Keratinocyte (primary cell): ENCODE data around the gene CCDC71L. TPM values are rescaled to one million over a fixed set of nuclear protein-coding genes. Genes with fewer than 3 reads are reported as not detected.

Experiments used
- DNase-seq: peaks from one replicate; pipeline ENCODE4 v3.0.0-alpha.2; 2011; ENCODE audit warnings: low read depth, missing footprints, low spot score
- FAIRE-seq: peaks from 2 replicates; lab custom pipeline; 2011; peaks lifted over from hg19 to GRCh38; lab: Jason Lieb, UNC
- H2AFZ ChIP-seq: 2 replicates; pipeline ENCODE4 v1.6.0; 2012; ENCODE audit warnings: low read length, control low read depth, inconsistent platforms; ENCODE audit not compliant: control insufficient read depth
- H3K27ac ChIP-seq: 2 replicates; pipeline ENCODE4 v1.5.1; 2011; ENCODE audit warnings: low read length; ENCODE audit not compliant: control insufficient read depth, insufficient read depth
- H3K27me3 ChIP-seq: 3 replicates; pipeline ENCODE4 v1.6.0; 2011; ENCODE audit warnings: low read length; ENCODE audit not compliant: control insufficient read depth, insufficient read depth; ENCODE audit errors: extremely low read depth
- H3K36me3 ChIP-seq, 2 experiments: 2 replicates in 1 of 2; 3 replicates in 1 of 2; pipeline ENCODE4 v1.5.1; 2011; ENCODE audit warnings: low read length in 2 of 2, mild to moderate bottlenecking in 1 of 2; ENCODE audit not compliant: control insufficient read depth in 2 of 2, insufficient read depth in 2 of 2; ENCODE audit errors: extremely low read depth in 1 of 2
- H3K4me1 ChIP-seq: 3 replicates; pipeline ENCODE4 v1.5.1; 2011; ENCODE audit warnings: low read length; ENCODE audit not compliant: control insufficient read depth, insufficient read depth; ENCODE audit errors: extremely low read depth
- H3K4me2 ChIP-seq: 3 replicates; pipeline ENCODE4 v1.6.0; 2011; ENCODE audit warnings: low read depth, low read length; ENCODE audit not compliant: control insufficient read depth, insufficient read depth; ENCODE audit errors: extremely low read depth
- H3K4me3 ChIP-seq, 3 experiments: fragments of 200-600 bp in 1 of 3; sonication (generic) in 1 of 3; 2 replicates in 2 of 3; 3 replicates in 1 of 3; pipeline ENCODE4 v1.5.1; 2011 to 2016; ENCODE audit warnings: low read length in 3 of 3, mild to moderate bottlenecking in 3 of 3, control low read depth in 2 of 3, inconsistent platforms in 1 of 3, low read depth in 1 of 3, mixed read lengths in 1 of 3, mixed run types in 1 of 3, moderate library complexity in 1 of 3; ENCODE audit not compliant: control insufficient read depth in 2 of 3, insufficient read depth in 2 of 3; ENCODE audit errors: extremely low read depth in 1 of 3
- H3K79me2 ChIP-seq: 2 replicates; pipeline ENCODE4 v1.6.0; 2012; ENCODE audit warnings: low read length; ENCODE audit not compliant: control insufficient read depth, insufficient read depth
- H3K9ac ChIP-seq: 3 replicates; pipeline ENCODE4 v1.6.0; 2011; ENCODE audit warnings: low read length; ENCODE audit not compliant: control insufficient read depth, insufficient read depth; ENCODE audit errors: extremely low read depth
- H3K9me1 ChIP-seq: 3 replicates; pipeline ENCODE4 v1.6.0; 2011; ENCODE audit warnings: low read length; ENCODE audit not compliant: control insufficient read depth, insufficient read depth; ENCODE audit errors: extremely low read depth
- H3K9me3 ChIP-seq: 2 replicates; pipeline ENCODE4 v1.5.1; 2012; ENCODE audit warnings: low read depth, low read length; ENCODE audit not compliant: control insufficient read depth
- H4K20me1 ChIP-seq: 3 replicates; pipeline ENCODE4 v1.6.0; 2011; ENCODE audit warnings: low read length; ENCODE audit not compliant: control insufficient read depth, insufficient read depth; ENCODE audit errors: extremely low read depth
- EZH2 ChIP-seq: IDR thresholded peaks from one replicate; pipeline ENCODE4 v1.6.1; 2012; ENCODE audit warnings: inconsistent platforms, mild to moderate bottlenecking, low read length, moderate library complexity
- dilution Hi-C: fragments of 300-500 bp; cut with MboI; formaldehyde crosslinking; loops from one replicate; pipeline ENCODE4 v1.7.0; 2020; ENCODE audit warnings: low sequenced_read_pairs; ENCODE audit not compliant: extremely low pct_ligation_motif_present
- polyA plus RNA-seq, 5 experiments: library from polyadenylated mRNA; depleted of rRNA in 3 of 5; stranded (reverse) in 3 of 5; stranded (forward) in 1 of 5; unstranded in 1 of 5; fragments of >200 nt; gene quantifications; 1 replicate in 1 of 5; 2 replicates in 3 of 5; 3 replicates in 1 of 5; pipeline versions ENCODE4 v1.2.1 to v1.2.3, GENCODE V29; 2011 to 2012; ENCODE audit warnings: missing spikeins in 2 of 5, low read depth in 1 of 5, low replicate concordance in 1 of 5
- TF ChIP-seq, protein P1 (sequence below), 3 experiments: IDR thresholded peaks in 1 of 3; conservative IDR thresholded peaks in 1 of 3; optimal IDR thresholded peaks in 1 of 3; 2 replicates in 2 of 3; 3 replicates in 1 of 3; pipeline versions ENCODE3 to v1.5.1; 2011; ENCODE audit warnings: low read length in 3 of 3, mild to moderate bottlenecking in 3 of 3, moderate library complexity in 2 of 3, control low read depth in 1 of 3, inconsistent platforms in 1 of 3; ENCODE audit not compliant: insufficient read depth in 2 of 3; ENCODE audit errors: extremely low read depth in 1 of 3

CCDC71L gene
- polyA plus RNA-seq, 1 donor (not counting 4 experiments of a cell fraction or from before 2014, with no cell fraction given): 10.6 TPM

DNA sequence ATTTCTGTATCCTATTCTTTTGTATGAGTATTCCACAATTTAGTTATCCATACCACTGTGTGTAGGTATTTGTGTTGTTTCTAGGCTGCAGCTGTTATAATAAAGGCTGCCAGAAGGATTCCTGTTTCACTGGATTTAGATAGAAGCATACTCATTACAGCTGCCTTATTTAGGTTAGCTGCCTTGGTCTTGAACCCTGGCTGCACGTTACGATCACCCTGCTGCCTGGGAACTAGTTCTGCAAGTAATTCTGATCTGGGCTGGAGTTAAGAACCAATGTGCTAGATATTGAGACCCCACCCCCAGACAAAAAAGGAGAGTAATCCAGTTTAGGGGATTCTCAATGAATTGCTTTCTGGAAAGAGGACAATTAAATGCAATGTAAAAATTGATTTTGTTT, 43.1 kb downstream of the CCDC71L start:
- dilution Hi-C loops: no loop called here
- no peak overlapping the region for H3K4me3 ChIP-seq
- no peak overlapping the region for H3K9ac ChIP-seq
- H3K27ac ChIP-seq: no peak overlapping the region
- no peak overlapping the region for H3K4me2 ChIP-seq
- H3K9me3 ChIP-seq: no peaks in the 10 kb centered on the region
- H3K79me2 ChIP-seq: no peaks in the 10 kb centered on the region
- no peaks in the 10 kb centered on the region for H4K20me1 ChIP-seq
- TF ChIP-seq, protein P1, sequence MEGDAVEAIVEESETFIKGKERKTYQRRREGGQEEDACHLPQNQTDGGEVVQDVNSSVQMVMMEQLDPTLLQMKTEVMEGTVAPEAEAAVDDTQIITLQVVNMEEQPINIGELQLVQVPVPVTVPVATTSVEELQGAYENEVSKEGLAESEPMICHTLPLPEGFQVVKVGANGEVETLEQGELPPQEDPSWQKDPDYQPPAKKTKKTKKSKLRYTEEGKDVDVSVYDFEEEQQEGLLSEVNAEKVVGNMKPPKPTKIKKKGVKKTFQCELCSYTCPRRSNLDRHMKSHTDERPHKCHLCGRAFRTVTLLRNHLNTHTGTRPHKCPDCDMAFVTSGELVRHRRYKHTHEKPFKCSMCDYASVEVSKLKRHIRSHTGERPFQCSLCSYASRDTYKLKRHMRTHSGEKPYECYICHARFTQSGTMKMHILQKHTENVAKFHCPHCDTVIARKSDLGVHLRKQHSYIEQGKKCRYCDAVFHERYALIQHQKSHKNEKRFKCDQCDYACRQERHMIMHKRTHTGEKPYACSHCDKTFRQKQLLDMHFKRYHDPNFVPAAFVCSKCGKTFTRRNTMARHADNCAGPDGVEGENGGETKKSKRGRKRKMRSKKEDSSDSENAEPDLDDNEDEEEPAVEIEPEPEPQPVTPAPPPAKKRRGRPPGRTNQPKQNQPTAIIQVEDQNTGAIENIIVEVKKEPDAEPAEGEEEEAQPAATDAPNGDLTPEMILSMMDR (optimal IDR thresholded peaks at IDR 0.05 in 1 of 3, IDR thresholded peaks at IDR 0.05 in 1 of 3, conservative IDR thresholded peaks at IDR 0.05 in 1 of 3; ENCODE audit: extremely low read depth in 1 of 3, insufficient read depth in 2 of 3, low read length in 3 of 3): no peak
- TF ChIP-seq EZH2: no peak
- no peaks in the 10 kb centered on the region for H3K27me3 ChIP-seq
- H3K9me1 ChIP-seq: no peaks in the 10 kb centered on the region
- no peak for FAIRE-seq
- no peaks in the 10 kb centered on the region for H3K36me3 ChIP-seq
- DNase-seq: no peak
- no peaks in the 10 kb centered on the region for H3K4me1 ChIP-seq
- H2AFZ ChIP-seq: no peak overlapping the region

DNA sequence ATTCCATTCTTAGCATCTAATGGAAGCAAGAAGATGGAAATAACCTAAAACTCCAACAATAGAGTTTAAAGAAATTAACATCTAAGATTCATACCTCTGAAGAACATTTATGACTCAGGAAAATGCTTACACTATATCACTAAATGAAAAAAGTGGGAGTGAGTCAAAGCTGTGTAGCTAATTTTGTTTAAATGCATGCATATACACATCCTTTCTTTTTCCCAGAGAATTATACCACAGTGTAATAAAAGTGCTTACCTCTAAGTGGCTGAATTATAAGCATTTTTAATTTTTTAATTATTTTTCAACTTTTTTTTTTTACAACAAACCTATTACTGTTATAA, 44.3 kb downstream of the CCDC71L start:
- DNase-seq (no peak), FAIRE-seq (no peak)
- dilution Hi-C loops: no loop called here
- H3K9ac ChIP-seq: no peak overlapping the region
- no peak overlapping the region for H3K4me3 ChIP-seq
- no peak for TF ChIP-seq EZH2
- TF ChIP-seq, protein P1 (optimal IDR thresholded peaks at IDR 0.05 in 1 of 3, IDR thresholded peaks at IDR 0.05 in 1 of 3, conservative IDR thresholded peaks at IDR 0.05 in 1 of 3; ENCODE audit: extremely low read depth in 1 of 3, insufficient read depth in 2 of 3, low read length in 3 of 3): no peak
- no peaks in the 10 kb centered on the region for H3K9me1 ChIP-seq
- H3K27me3 ChIP-seq: no peaks in the 10 kb centered on the region
- no peaks in the 10 kb centered on the region for H3K9me3 ChIP-seq
- H3K27ac ChIP-seq: no peak overlapping the region
- H3K4me2 ChIP-seq: no peak overlapping the region
- H3K4me1 ChIP-seq: no peaks in the 10 kb centered on the region
- no peaks in the 10 kb centered on the region for H3K36me3 ChIP-seq
- H3K79me2 ChIP-seq: no peaks in the 10 kb centered on the region
- H2AFZ ChIP-seq: no peak overlapping the region
- H4K20me1 ChIP-seq: no peaks in the 10 kb centered on the region
